Fibroblast of lung (primary cell): ENCODE measurements around the gene WHAMM. TPM values are rescaled to one million over a fixed set of nuclear protein-coding genes. Genes with fewer than 3 reads are reported as not detected.

Source experiments
- DNase-seq, 2 donors: peaks; one replicate each; pipeline versions ENCODE4 v3.0.0 to v3.0.0-alpha.2; 2010; ENCODE audit warnings: low read depth in 2 of 2
- H2AFZ ChIP-seq: 2 replicates; pipeline ENCODE4 v1.5.1; 2012; ENCODE audit warnings: low read length, control low read depth, inconsistent platforms
- H3K27ac ChIP-seq: 2 replicates; pipeline ENCODE4 v1.5.1; 2011; ENCODE audit warnings: low read length, control low read depth; ENCODE audit not compliant: insufficient read depth
- H3K27me3 ChIP-seq: 2 replicates; pipeline ENCODE4 v1.5.1; 2011; ENCODE audit warnings: mild to moderate bottlenecking, low read length; ENCODE audit not compliant: control insufficient read depth, insufficient read depth
- H3K36me3 ChIP-seq: 2 replicates; pipeline ENCODE4 v1.5.1; 2011; ENCODE audit warnings: low read length; ENCODE audit not compliant: control insufficient read depth, insufficient read depth
- H3K4me1 ChIP-seq: 2 replicates; pipeline ENCODE4 v1.5.1; 2011; ENCODE audit warnings: low read length; ENCODE audit not compliant: control insufficient read depth, insufficient read depth; ENCODE audit errors: extremely low read depth
- H3K4me2 ChIP-seq: 2 replicates; pipeline ENCODE4 v1.5.1; 2011; ENCODE audit warnings: low read length, control low read depth; ENCODE audit not compliant: insufficient read depth; ENCODE audit errors: extremely low read depth
- H3K4me3 ChIP-seq, 4 experiments: fragments of 200-600 bp in 1 of 4; sonication (generic) in 1 of 4; replicated peaks in 1 of 4; 2 replicates each; pipeline ENCODE4 v1.5.1; 2011 to 2016; ENCODE audit warnings: low read length in 4 of 4, low read depth in 3 of 4, mild to moderate bottlenecking in 3 of 4, control low read depth in 2 of 4, inconsistent platforms in 1 of 4, mixed read lengths in 1 of 4; ENCODE audit not compliant: insufficient read depth in 1 of 4; ENCODE audit errors: control extremely low read depth in 1 of 4
- H3K79me2 ChIP-seq: 2 replicates; pipeline ENCODE4 v1.5.1; 2012; ENCODE audit warnings: mild to moderate bottlenecking, low read length, inconsistent platforms; ENCODE audit not compliant: control insufficient read depth, insufficient read depth
- H3K9ac ChIP-seq: 2 replicates; pipeline ENCODE4 v1.5.1; 2011; ENCODE audit warnings: mild to moderate bottlenecking, low read length, control low read depth; ENCODE audit not compliant: insufficient read depth
- H3K9me3 ChIP-seq: 2 replicates; pipeline ENCODE4 v1.5.1; 2012; ENCODE audit warnings: low read depth, low read length; ENCODE audit not compliant: control insufficient read depth, insufficient read depth
- H4K20me1 ChIP-seq: 2 replicates; pipeline ENCODE4 v1.5.1; 2011; ENCODE audit warnings: low read length; ENCODE audit not compliant: control insufficient read depth, insufficient read depth; ENCODE audit errors: extremely low read depth
- CTCF ChIP-seq, 2 donors: IDR thresholded peaks in 1 of 2; conservative IDR thresholded peaks in 1 of 2; 1 replicate in 1 of 2; 2 replicates in 1 of 2; pipeline ENCODE4 v1.5.1; 2011 to 2012; ENCODE audit warnings: low read length in 2 of 2, control low read depth in 1 of 2, inconsistent platforms in 1 of 2, low read depth in 1 of 2, mild to moderate bottlenecking in 1 of 2
- EZH2 ChIP-seq: IDR thresholded peaks from 2 replicates; pipeline ENCODE4 v1.5.1; 2012; ENCODE audit warnings: low read length, control low read depth, mild to moderate bottlenecking; ENCODE audit errors: missing control alignments
- polyA plus RNA-seq, 2 donors: library from polyadenylated mRNA; depleted of rRNA in 1 of 2; stranded (reverse) in 1 of 2; unstranded in 1 of 2; fragments of >200 nt; gene quantifications; 2 replicates each; pipeline ENCODE4 v1.2.1, GENCODE V29; 2011 to 2012; ENCODE audit warnings: missing spikeins in 1 of 2
- total RNA-seq: library from RNA; depleted of rRNA; stranded (reverse); fragments of >200 nt; gene quantifications from 2 replicates; pipeline ENCODE4 v1.2.1, GENCODE V29; 2014

The WHAMM gene
- total and polyA plus RNA-seq, 2 donors (not counting 1 experiment from before 2014, with no cell fraction given) = 5.3 to 5.6 TPM

DNA sequence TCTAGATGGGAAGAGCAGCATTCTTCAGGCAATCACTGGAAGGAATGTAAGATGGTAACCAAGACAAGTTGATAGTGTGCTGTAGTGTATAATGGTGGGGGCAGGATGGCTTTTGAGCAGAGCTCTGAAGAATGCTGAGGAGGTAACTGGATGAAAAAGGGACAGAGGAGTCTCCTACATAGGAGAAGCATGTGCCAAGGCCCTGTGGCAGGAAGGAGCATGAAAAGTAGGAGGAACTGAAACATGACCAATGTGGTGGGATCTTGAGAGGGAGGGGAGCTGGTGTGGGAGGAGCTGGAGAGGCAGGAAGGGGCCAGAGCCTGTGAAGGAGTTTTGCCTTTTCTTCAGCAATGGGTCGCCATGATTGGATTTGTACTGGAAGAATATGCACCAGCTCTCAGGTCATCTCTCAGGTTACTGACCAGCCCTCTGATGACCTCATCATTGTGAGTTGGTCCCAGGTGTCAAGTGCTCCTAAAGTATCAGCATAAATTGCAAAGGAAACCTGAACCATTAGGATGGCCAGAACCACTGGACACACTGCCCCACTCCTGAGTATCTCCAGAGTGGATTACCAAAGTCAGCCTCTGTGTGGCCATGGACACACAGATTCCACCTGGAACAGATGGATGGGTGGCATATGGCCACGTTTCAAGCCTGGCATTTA, 42.1 kb upstream of the WHAMM start:
- no peaks in the 10 kb centered on the region for H3K36me3 ChIP-seq
- no peaks in the 10 kb centered on the region for H4K20me1 ChIP-seq
- no peak for DNase-seq
- no peak overlapping the region for H3K4me2 ChIP-seq
- H2AFZ ChIP-seq = no peak overlapping the region
- TF ChIP-seq EZH2 (no peak), CTCF (conservative IDR thresholded peaks at IDR 0.05 in 1 of 2, IDR thresholded peaks at IDR 0.05 in 1 of 2; ENCODE audit: low read depth in 1 of 2, low read length in 2 of 2) (no peak)
- no peaks in the 10 kb centered on the region for H3K79me2 ChIP-seq
- no peaks in the 10 kb centered on the region for H3K9me3 ChIP-seq
- no peak overlapping the region for H3K9ac ChIP-seq
- no peaks in the 10 kb centered on the region for H3K27me3 ChIP-seq
- H3K4me3 ChIP-seq = no peak overlapping the region
- no peaks in the 10 kb centered on the region for H3K4me1 ChIP-seq
- H3K27ac ChIP-seq = no peak overlapping the region

GRCh38 chr15:82768414-82769054, 40.9 kb upstream of the WHAMM start:
- Histone ChIP-seq H3K27me3 (no peaks in the 10 kb centered on the region), H3K9ac (no peak overlapping the region), H4K20me1 (no peaks in the 10 kb centered on the region), H3K27ac (no peak overlapping the region), H3K4me3 (no peak overlapping the region), H3K9me3 (no peaks in the 10 kb centered on the region), H3K79me2 (no peaks in the 10 kb centered on the region), H3K36me3 (no peaks in the 10 kb centered on the region), H3K4me1 (no peaks in the 10 kb centered on the region), H3K4me2 (no peak overlapping the region), H2AFZ (no peak overlapping the region)
- peak; percentile 4 to 12 for DNase-seq
- TF ChIP-seq EZH2 (no peak), CTCF (conservative IDR thresholded peaks at IDR 0.05 in 1 of 2, IDR thresholded peaks at IDR 0.05 in 1 of 2; ENCODE audit: low read depth in 1 of 2, low read length in 2 of 2) (no peak)

GRCh38 chr15:82771789-82772607, 37.4 kb upstream of the WHAMM start:
- H3K4me1 ChIP-seq = no peaks in the 10 kb centered on the region
- no peak overlapping the region for H3K9ac ChIP-seq
- H2AFZ ChIP-seq = no peak overlapping the region
- H3K79me2 ChIP-seq = no peaks in the 10 kb centered on the region
- no peak for TF ChIP-seq CTCF (conservative IDR thresholded peaks at IDR 0.05 in 1 of 2, IDR thresholded peaks at IDR 0.05 in 1 of 2; ENCODE audit: low read depth in 1 of 2, low read length in 2 of 2)
- no peak for TF ChIP-seq EZH2
- H4K20me1 ChIP-seq = no peaks in the 10 kb centered on the region
- no peaks in the 10 kb centered on the region for H3K9me3 ChIP-seq
- no peaks in the 10 kb centered on the region for H3K27me3 ChIP-seq
- no peak overlapping the region for H3K4me2 ChIP-seq
- H3K27ac ChIP-seq = no peak overlapping the region
- no peak for DNase-seq
- no peaks in the 10 kb centered on the region for H3K36me3 ChIP-seq
- no peak overlapping the region for H3K4me3 ChIP-seq
